DMS53 (cell line): ENCODE results near the gene MED19.
"Not testable (repeated sequence)": the region's sequence is repeated elsewhere in the genome, so short reads cannot be mapped to it uniquely, and the experiment has no call there.

Source experiments
- DNase-seq: peaks from one replicate; lab custom pipeline; 2025; lab: John Stamatoyannopoulos, UW

The MED19 gene

GRCh38 chr11:57704932-57705331, 7.1 kb downstream of the MED19 start:
- no peak for DNase-seq

- no peak for DNase-seq
These were observed 8.7 kb downstream of the MED19 start for GRCh38 chr11:57703341-57703740.

GRCh38 chr11:57700425-57700824, 11.6 kb downstream of the MED19 start:
- DNase-seq = no peak

GRCh38 chr11:57699813-57700212, 12.2 kb downstream of the MED19 start:
- DNase-seq = no peak

GRCh38 chr11:57698843-57699365, 13.1 kb downstream of the MED19 start:
- DNase-seq = no peak

GRCh38 chr11:57690474-57690873, 21.5 kb downstream of the MED19 start:
- DNase-seq = not testable (repeated sequence)

- DNase-seq = no peak
These were observed 30.8 kb downstream of the MED19 start for GRCh38 chr11:57681168-57681567.

- DNase-seq = no peak
These were observed 31.5 kb downstream of the MED19 start for GRCh38 chr11:57680552-57680874.

- DNase-seq = no peak
These were observed 32.6 kb downstream of the MED19 start for GRCh38 chr11:57679396-57679795.

GRCh38 chr11:57675176-57675941, 36.7 kb downstream of the MED19 start:
- peak; percentile 17 for DNase-seq

- no peak for DNase-seq
These were observed 37.8 kb downstream of the MED19 start for GRCh38 chr11:57674251-57674650.

- DNase-seq = peak; percentile 41
These were observed 43.6 kb downstream of the MED19 start for GRCh38 chr11:57668434-57668782.

- peak; percentile 95 for DNase-seq
These were observed 44.1 kb downstream of the MED19 start, which contains the start of gene ZDHHC5 for GRCh38 chr11:57667736-57668433. Gene ZDHHC5, plus strand, starts transcription at chr11:57668114. Its CDS starts 4,977 bp downstream, at chr11:57673091.

GRCh38 chr11:57667117-57667735, 44.8 kb downstream of the MED19 start:
- DNase-seq = peak; percentile 92

GRCh38 chr11:57663975-57664374, 48.0 kb downstream of the MED19 start:
- DNase-seq = no peak

GRCh38 chr11:57662893-57663292, 49.1 kb downstream of the MED19 start:
- no peak for DNase-seq

- no peak for DNase-seq
These were observed 52.3 kb downstream of the MED19 start for GRCh38 chr11:57659669-57660068.

- DNase-seq = no peak
These were observed 54.0 kb downstream of the MED19 start for GRCh38 chr11:57658023-57658361.

- DNase-seq = peak; percentile 95
These were observed 54.6 kb downstream of the MED19 start, which contains the start of gene CLP1 for GRCh38 chr11:57657194-57658022. Gene CLP1, plus strand, starts transcription at chr11:57657762. Its CDS starts 1,715 bp downstream, at chr11:57659477.

GRCh38 chr11:57656885-57657193, 55.2 kb downstream of the MED19 start:
- peak; percentile 33 for DNase-seq
